ENCODE measurements around the gene GRIK5. TPM values are rescaled to one million over a fixed set of nuclear protein-coding genes. Genes with fewer than 3 reads are reported as not detected.

Gene GRIK5
- total and polyA plus RNA-seq, 2 of the 8 experiments (the other 6 are each of a cell fraction or from before 2014, with no cell fraction given) = 17.8 to 42.9 TPM

GRCh38 chr19:42065051-42065450, 5.0 kb downstream of the GRIK5 start:
- no peak overlapping the region for H4K91ac ChIP-seq (replicated peaks; ENCODE audit: insufficient read length, low read length)
- H3K27me3 ChIP-seq (replicated peaks in 1 of 4; ENCODE audit: control insufficient read depth in 3 of 4, extremely low read depth in 1 of 4, insufficient read depth in 3 of 4, low read length in 3 of 4) = no peaks in the 10 kb centered on the region
- DNase-seq (ENCODE audit: low read depth in 1 of 2, low spot score in 2 of 2) (no peak), FAIRE-seq (no peak)
- H2BK15ac ChIP-seq (ENCODE audit: low read length) = no peak overlapping the region
- no peak overlapping the region for H3K14ac ChIP-seq (ENCODE audit: insufficient read length)
- H2AFZ ChIP-seq (ENCODE audit: low read length) = no peak overlapping the region
- no peak overlapping the region for H3K9ac ChIP-seq (replicated peaks in 1 of 4; ENCODE audit: extremely low read depth in 1 of 4, low read depth in 3 of 4, low read length in 3 of 4)
- H4K20me1 ChIP-seq (replicated peaks in 1 of 2; ENCODE audit: control insufficient read depth in 1 of 2, insufficient read depth in 2 of 2, low read length in 2 of 2) = peaks cover 2 to 17% of the 10 kb centered on the region in 2 experiments
- no peak overlapping the region for H3K4me2 ChIP-seq (ENCODE audit: insufficient read depth in 1 of 2, low read depth in 2 of 2, low read length in 2 of 2)
- 91% methylated on average over 13 of the region's 13 CpGs; no CpG with 5 or more reads in 1 of the 2 experiments for WGBS, 2 experiments (ENCODE audit: extremely low coverage in 1 of 2, insufficient coverage in 1 of 2, insufficient read length in 1 of 2, insufficient replicate concordance in 2 of 2, low coverage in 1 of 2, low lambda C conversion rate in 2 of 2, missing lambda C conversion rate in 1 of 2)
- ChIA-PET POLR2A (ENCODE audit: partially characterized antibody) (interaction anchor here (1.0 to 1.5 kb wide), 4 partner anchors 11 to 37 kb away, joined by 3 to 4 read pairs (median 4); partner anchors contain the start of gene ZNF574), CTCF (ENCODE audit: partially characterized antibody) (interaction anchor here (2.2 to 2.7 kb wide), 2 partner anchors 27 to 36 kb away, joined by 5 to 9 read pairs; no protein-coding TSS in a partner anchor)
- H3K4me3 ChIP-seq (ENCODE audit: extremely low read depth in 1 of 4, insufficient read depth in 2 of 4, low read depth in 3 of 4, low read length in 4 of 4) = no peak overlapping the region
- peaks cover 12 to 44% (median 33%) of the 10 kb centered on the region in 4 experiments; a peak in 7 of 8 replicates for H3K36me3 ChIP-seq (ENCODE audit: control insufficient read depth in 2 of 4, insufficient read depth in 4 of 4, low read length in 3 of 4)
- H3K56ac ChIP-seq (replicated peaks; ENCODE audit: insufficient read length, low read depth, low read length) = no peak overlapping the region
- H3K79me1 ChIP-seq (ENCODE audit: low read depth, low read length) = peaks cover 16% of the 10 kb centered on the region
- no peak overlapping the region; the same call in 1 of the 2 replicates for H4K8ac ChIP-seq (ENCODE audit: extremely low read depth, insufficient read depth, low read length)
- H3K79me2 ChIP-seq (ENCODE audit: control insufficient read depth in 1 of 2, insufficient read depth in 2 of 2, low read length in 2 of 2) = peaks cover 0 to 23% of the 10 kb centered on the region in 2 experiments; a peak in 2 of 4 replicates
- no peak overlapping the region for H2BK12ac ChIP-seq (ENCODE audit: low read depth, low read length)
- H3K23ac ChIP-seq (ENCODE audit: insufficient read length) = no peak overlapping the region
- H3K23me2 ChIP-seq (ENCODE audit: low read depth, low read length) = peaks cover 15% of the 10 kb centered on the region; the same call in 1 of the 2 replicates
- no peak overlapping the region for H2BK5ac ChIP-seq (ENCODE audit: low read depth, low read length)
- H3K4ac ChIP-seq (replicated peaks; ENCODE audit: insufficient read length, low read depth, low read length) = no peak overlapping the region
- H2BK120ac ChIP-seq (replicated peaks; ENCODE audit: low read depth, low read length) = no peak overlapping the region
- H4K5ac ChIP-seq (ENCODE audit: insufficient read length, low read depth, low read length) = no peak overlapping the region
- TF ChIP-seq CEBPB (IDR thresholded peaks at IDR 0.05; ENCODE audit: low read depth, low read length) (no peak), PHF8 (conservative IDR thresholded peaks at IDR 0.05; ENCODE audit: low read depth, low read length) (no peak), CTBP2 (IDR thresholded peaks at IDR 0.05; ENCODE audit: borderline replicate concordance, insufficient read depth, insufficient read length, low read length) (no peak), NRF1 (IDR thresholded peaks at IDR 0.05; ENCODE audit: low read depth, low read length) (no peak), JUND (IDR thresholded peaks at IDR 0.05; ENCODE audit: low read length) (no peak), E2F6 (IDR thresholded peaks at IDR 0.05) (no peak)
- no peak overlapping the region for H3K27ac ChIP-seq (ENCODE audit: low read depth, low read length)
- no peak overlapping the region for H2AK5ac ChIP-seq (ENCODE audit: low read depth, low read length)
- no peak overlapping the region for H3K18ac ChIP-seq (ENCODE audit: extremely low read depth, low read length)
- H3K9me3 ChIP-seq (ENCODE audit: insufficient read depth in 2 of 2, low read depth in 1 of 2, low read length in 1 of 2) = no peaks in the 10 kb centered on the region
- H2BK20ac ChIP-seq (ENCODE audit: low read length) = no peak overlapping the region
- peaks cover 0 to 16% (median 5%) of the 10 kb centered on the region in 4 experiments; a peak in 6 of 7 replicates for H3K4me1 ChIP-seq (replicated peaks in 1 of 4; ENCODE audit: control insufficient read depth in 3 of 4, insufficient read depth in 4 of 4, low read length in 3 of 4)
